DOHH2 (cell line): ENCODE measurements around the gene RNPEPL1.

Experiments
- H3F3A ChIP-seq: fragments of 200-600 bp; sonication (generic), shearing (Covaris generic); 2 replicates; pipeline ENCODE4 v1.6.0; 2016; ENCODE audit warnings: antibody characterized with exemption, mild to moderate bottlenecking; ENCODE audit not compliant: control insufficient read depth, insufficient read depth
- H3K27ac ChIP-seq: fragments of 200-600 bp; sonication (generic); 2 replicates; pipeline ENCODE4 v1.5.1; 2014; ENCODE audit warnings: low read depth, mild to moderate bottlenecking, low read length, moderate library complexity
- H3K27me3 ChIP-seq: fragments of 200-600 bp; sonication (generic); 2 replicates; pipeline ENCODE4 v1.6.1; 2014; ENCODE audit warnings: mild to moderate bottlenecking, low read length, mixed read lengths; ENCODE audit not compliant: control insufficient read depth
- H3K36me3 ChIP-seq: fragments of 200-600 bp; sonication (generic); 2 replicates; pipeline ENCODE4 v1.6.1; 2014; ENCODE audit warnings: mild to moderate bottlenecking, low read length, moderate library complexity, mixed read lengths; ENCODE audit not compliant: control insufficient read depth
- H3K4me1 ChIP-seq: fragments of 200-600 bp; sonication (generic); 2 replicates; pipeline ENCODE4 v1.6.1; 2014; ENCODE audit warnings: mild to moderate bottlenecking, low read length, mixed read lengths; ENCODE audit not compliant: control insufficient read depth
- H3K4me2 ChIP-seq: fragments of 200-600 bp; sonication (generic); 2 replicates; pipeline ENCODE4 v1.6.0; 2014; ENCODE audit warnings: mild to moderate bottlenecking, low read length, moderate library complexity
- H3K4me3 ChIP-seq: fragments of 200-600 bp; sonication (generic); 2 replicates; pipeline ENCODE4 v1.5.1; 2014; ENCODE audit warnings: mild to moderate bottlenecking, low read length, mixed read lengths
- H3K79me2 ChIP-seq: fragments of 200-600 bp; sonication (generic); 2 replicates; pipeline ENCODE4 v1.6.1; 2014; ENCODE audit warnings: mild to moderate bottlenecking, low read length, mixed read lengths; ENCODE audit not compliant: control insufficient read depth
- H3K9me2 ChIP-seq: fragments of 200-600 bp; sonication (generic); replicated peaks from 2 replicates; pipeline ENCODE4 v1.6.1; 2014; ENCODE audit warnings: mild to moderate bottlenecking, low read length, mixed read lengths; ENCODE audit not compliant: control insufficient read depth
- H3K9me3 ChIP-seq: fragments of 200-600 bp; sonication (generic); 2 replicates; pipeline ENCODE4 v1.6.1; 2014; ENCODE audit warnings: antibody characterized with exemption, low read length, mixed read lengths; ENCODE audit not compliant: control insufficient read depth, insufficient read depth
- H4K20me1 ChIP-seq: fragments of 200-600 bp; sonication (generic); 2 replicates; pipeline ENCODE4 v1.6.0; 2014; ENCODE audit warnings: low read depth, mild to moderate bottlenecking, antibody characterized with exemption, low read length, moderate library complexity; ENCODE audit not compliant: control insufficient read depth, insufficient read depth
- EZH2phosphoT487 ChIP-seq: fragments of 200-600 bp; sonication (generic); IDR thresholded peaks from 2 replicates; pipeline ENCODE4 v1.6.1; 2017; ENCODE audit warnings: borderline replicate concordance, mild to moderate bottlenecking, antibody characterized with exemption, low read length, moderate library complexity, mixed read lengths
- TF ChIP-seq, protein P1 (sequence below): fragments of 200-600 bp; sonication (generic); IDR thresholded peaks from one replicate; pipeline ENCODE4 v1.5.1; 2014; ENCODE audit warnings: antibody characterized with exemption, mild to moderate bottlenecking, low read depth, low read length; ENCODE audit not compliant: poor library complexity, severe bottlenecking

The RNPEPL1 gene

DNA sequence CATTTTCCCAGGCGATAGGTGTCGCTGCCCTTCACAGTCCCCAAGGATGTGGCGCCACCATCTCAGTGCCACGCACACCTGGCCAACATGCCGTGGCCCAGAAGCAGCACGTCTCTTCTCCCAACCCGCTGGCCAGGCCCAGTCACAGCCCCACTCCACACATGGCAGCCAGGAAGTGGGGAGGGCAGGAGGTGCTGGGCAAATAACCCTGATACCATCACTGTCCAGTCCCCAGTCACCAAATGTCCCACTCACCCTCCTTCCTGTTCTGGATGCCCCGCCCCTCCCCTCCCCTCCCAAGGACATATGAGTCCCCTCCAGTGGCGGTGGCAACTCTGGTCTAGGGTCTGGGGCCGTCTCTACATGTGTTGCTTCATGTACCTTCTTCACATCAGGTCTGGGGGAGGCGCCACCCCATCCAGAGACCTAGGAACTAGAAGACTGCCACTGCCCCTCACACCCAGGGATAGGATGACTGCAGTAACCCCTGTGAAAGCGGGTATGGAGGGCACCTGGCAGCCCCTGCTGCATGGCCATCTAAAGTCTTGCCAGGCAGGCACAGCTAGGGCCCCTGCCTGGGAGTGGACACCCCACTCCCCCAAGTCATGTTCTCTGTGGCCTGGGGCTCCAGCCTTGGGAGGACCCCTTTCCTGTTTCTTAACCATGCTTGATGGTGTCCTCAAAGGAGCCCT, 10.9 kb downstream of the RNPEPL1 start:
- peak overlapping the region; percentile 41 for H3K27ac ChIP-seq
- H3K9me3 ChIP-seq, result no peaks in the 10 kb centered on the region
- H3K36me3 ChIP-seq, result peaks cover 71% of the 10 kb centered on the region
- H3K4me2 ChIP-seq, result peak overlapping the region; percentile 10
- no peak overlapping the region for H3K4me3 ChIP-seq
- H3K79me2 ChIP-seq, result peaks cover 56% of the 10 kb centered on the region
- H3K4me1 ChIP-seq, result peaks cover 53% of the 10 kb centered on the region
- H3K9me2 ChIP-seq, result no peaks in the 10 kb centered on the region
- no peaks in the 10 kb centered on the region for H4K20me1 ChIP-seq
- H3K27me3 ChIP-seq, result no peaks in the 10 kb centered on the region
- peaks cover 3% of the 10 kb centered on the region; the same call in 1 of the 2 replicates for H3F3A ChIP-seq
- no peak for TF ChIP-seq EZH2phosphoT487
- TF ChIP-seq, protein P1, sequence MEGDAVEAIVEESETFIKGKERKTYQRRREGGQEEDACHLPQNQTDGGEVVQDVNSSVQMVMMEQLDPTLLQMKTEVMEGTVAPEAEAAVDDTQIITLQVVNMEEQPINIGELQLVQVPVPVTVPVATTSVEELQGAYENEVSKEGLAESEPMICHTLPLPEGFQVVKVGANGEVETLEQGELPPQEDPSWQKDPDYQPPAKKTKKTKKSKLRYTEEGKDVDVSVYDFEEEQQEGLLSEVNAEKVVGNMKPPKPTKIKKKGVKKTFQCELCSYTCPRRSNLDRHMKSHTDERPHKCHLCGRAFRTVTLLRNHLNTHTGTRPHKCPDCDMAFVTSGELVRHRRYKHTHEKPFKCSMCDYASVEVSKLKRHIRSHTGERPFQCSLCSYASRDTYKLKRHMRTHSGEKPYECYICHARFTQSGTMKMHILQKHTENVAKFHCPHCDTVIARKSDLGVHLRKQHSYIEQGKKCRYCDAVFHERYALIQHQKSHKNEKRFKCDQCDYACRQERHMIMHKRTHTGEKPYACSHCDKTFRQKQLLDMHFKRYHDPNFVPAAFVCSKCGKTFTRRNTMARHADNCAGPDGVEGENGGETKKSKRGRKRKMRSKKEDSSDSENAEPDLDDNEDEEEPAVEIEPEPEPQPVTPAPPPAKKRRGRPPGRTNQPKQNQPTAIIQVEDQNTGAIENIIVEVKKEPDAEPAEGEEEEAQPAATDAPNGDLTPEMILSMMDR, result no peak

DNA sequence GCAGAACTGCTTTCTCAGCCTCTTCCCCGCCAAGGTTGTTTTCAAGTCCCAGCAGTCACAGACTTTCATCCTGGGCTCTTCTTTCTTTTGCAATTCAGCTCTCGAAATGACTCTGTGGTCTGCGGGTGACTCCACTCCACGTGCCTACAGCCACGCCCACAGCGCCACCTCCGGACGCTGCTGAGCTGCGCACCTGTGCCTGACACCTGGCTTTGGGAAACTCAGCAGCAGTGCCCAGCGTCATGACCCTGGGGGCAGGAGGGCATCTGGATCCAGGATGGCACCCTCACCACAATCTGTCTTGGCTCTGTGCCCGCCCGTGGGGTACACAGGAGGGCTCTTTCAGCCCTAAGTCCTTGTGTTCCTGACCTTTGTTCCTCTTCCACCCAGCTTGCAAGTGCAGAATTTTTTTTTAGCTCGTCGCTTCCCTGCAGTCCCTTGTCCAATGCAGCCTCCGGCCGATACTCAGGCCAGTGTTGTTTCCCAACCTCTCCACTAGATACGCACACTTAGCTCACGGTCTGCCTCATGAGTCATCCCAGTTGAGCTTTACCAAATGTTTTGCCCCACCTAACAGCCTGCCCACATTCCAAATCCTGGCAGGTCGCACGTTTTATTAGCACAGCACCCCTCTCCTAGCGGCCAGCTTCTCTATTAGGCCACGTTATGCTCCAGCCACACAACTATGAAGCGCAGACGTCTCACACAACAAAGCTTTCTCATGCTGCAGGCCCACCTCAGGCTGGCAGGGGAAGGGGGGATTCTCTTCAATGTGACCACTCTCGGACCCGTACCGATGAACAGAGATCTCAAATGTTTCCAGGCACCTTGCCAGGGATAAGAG, 11.7 kb downstream of the RNPEPL1 start:
- no peaks in the 10 kb centered on the region for H3K9me2 ChIP-seq
- H3K79me2 ChIP-seq, result peaks cover 57% of the 10 kb centered on the region
- no peaks in the 10 kb centered on the region for H3K9me3 ChIP-seq
- peaks cover 69% of the 10 kb centered on the region for H3K36me3 ChIP-seq
- peak overlapping the region; percentile 41 for H3K27ac ChIP-seq
- H3K4me1 ChIP-seq, result peaks cover 59% of the 10 kb centered on the region
- TF ChIP-seq, protein P1, result peak; percentile 58
- no peak for TF ChIP-seq EZH2phosphoT487
- no peak overlapping the region for H3K4me3 ChIP-seq
- peaks cover 8% of the 10 kb centered on the region for H3F3A ChIP-seq
- H4K20me1 ChIP-seq, result no peaks in the 10 kb centered on the region
- no peaks in the 10 kb centered on the region for H3K27me3 ChIP-seq
- peak overlapping the region; percentile 10 for H3K4me2 ChIP-seq

DNA sequence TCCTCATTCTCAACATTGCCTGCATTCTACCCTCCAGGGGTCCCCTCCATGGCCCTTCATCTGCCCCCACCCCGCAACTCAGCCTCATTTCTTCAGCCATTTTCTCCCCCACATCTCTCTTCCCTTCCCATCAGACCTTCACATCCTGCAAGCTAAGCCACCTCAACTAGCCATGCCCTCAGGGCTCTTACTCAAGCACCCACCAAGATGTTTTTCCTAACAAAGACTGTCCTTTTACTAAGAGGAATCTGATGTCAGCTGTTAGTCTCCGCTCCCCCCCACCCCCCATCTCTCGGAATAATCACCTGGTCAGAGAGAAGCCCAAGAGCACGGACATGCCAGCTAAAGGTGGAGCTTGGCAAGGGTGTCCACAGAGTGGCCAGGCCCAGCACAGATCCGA, 13.5 kb downstream of the RNPEPL1 start:
- TF ChIP-seq, protein P1, result no peak
- TF ChIP-seq EZH2phosphoT487, result no peak
- peaks cover 66% of the 10 kb centered on the region for H3K4me1 ChIP-seq
- H3K4me2 ChIP-seq, result no peak overlapping the region
- no peaks in the 10 kb centered on the region for H3K9me2 ChIP-seq
- no peaks in the 10 kb centered on the region for H4K20me1 ChIP-seq
- H3F3A ChIP-seq, result peaks cover 18% of the 10 kb centered on the region
- no peaks in the 10 kb centered on the region for H3K9me3 ChIP-seq
- H3K27me3 ChIP-seq, result no peaks in the 10 kb centered on the region
- peaks cover 67% of the 10 kb centered on the region for H3K79me2 ChIP-seq
- H3K4me3 ChIP-seq, result no peak overlapping the region
- H3K27ac ChIP-seq, result no peak overlapping the region
- H3K36me3 ChIP-seq, result peaks cover 62% of the 10 kb centered on the region
